Ishikawa (cell line): ENCODE results near the gene ATP10A.

Experiments used
- CEBPB ChIP-seq: IDR thresholded peaks from 2 replicates; pipeline ENCODE4 v1.6.1; 2012
- CREB1 ChIP-seq: IDR thresholded peaks from 2 replicates; pipeline ENCODE4 v1.6.1; 2012; ENCODE audit warnings: low read depth
- EGR1 ChIP-seq: IDR thresholded peaks from 2 replicates; pipeline ENCODE4 v1.6.1; 2012
- EP300 ChIP-seq: IDR thresholded peaks from 2 replicates; pipeline ENCODE4 v1.6.1; 2012; ENCODE audit warnings: borderline replicate concordance
- FOXM1 ChIP-seq: IDR thresholded peaks from 2 replicates; pipeline ENCODE4 v1.6.1; 2012; ENCODE audit warnings: low read depth, borderline replicate concordance
- NFIC ChIP-seq: IDR thresholded peaks from 2 replicates; pipeline ENCODE4 v1.6.1; 2012
- RAD21 ChIP-seq: IDR thresholded peaks from 2 replicates; pipeline ENCODE4 v1.6.1; 2012; ENCODE audit warnings: low read depth
- REST ChIP-seq: IDR thresholded peaks from 2 replicates; pipeline ENCODE4 v1.6.1; 2012; ENCODE audit warnings: low read depth, mild to moderate bottlenecking
- TAF1 ChIP-seq: IDR thresholded peaks from 2 replicates; pipeline ENCODE4 v1.6.1; 2012; ENCODE audit warnings: low read depth, mild to moderate bottlenecking
- TCF12 ChIP-seq: IDR thresholded peaks from 2 replicates; pipeline ENCODE4 v1.6.1; 2012; ENCODE audit warnings: low read depth
- TEAD4 ChIP-seq: IDR thresholded peaks from 2 replicates; pipeline ENCODE4 v1.6.1; 2012
- USF1 ChIP-seq: IDR thresholded peaks from 2 replicates; pipeline ENCODE4 v1.6.1; 2012
- YY1 ChIP-seq: IDR thresholded peaks from 2 replicates; pipeline ENCODE4 v1.6.1; 2012; ENCODE audit warnings: low read depth
- ZBTB7A ChIP-seq: IDR thresholded peaks from 2 replicates; pipeline ENCODE4 v1.6.1; 2012; ENCODE audit warnings: low read depth
- TF ChIP-seq, protein P1 (sequence below): IDR thresholded peaks from 2 replicates; pipeline ENCODE4 v1.6.1; 2012

Gene ATP10A

GRCh38 chr15:25778161-25778560 is 85.0 kb downstream of the ATP10A start:
- TF ChIP-seq REST: no peak
- TF ChIP-seq NFIC: no peak
- no peak for TF ChIP-seq CREB1
- no peak for TF ChIP-seq YY1
- TF ChIP-seq, protein P1, sequence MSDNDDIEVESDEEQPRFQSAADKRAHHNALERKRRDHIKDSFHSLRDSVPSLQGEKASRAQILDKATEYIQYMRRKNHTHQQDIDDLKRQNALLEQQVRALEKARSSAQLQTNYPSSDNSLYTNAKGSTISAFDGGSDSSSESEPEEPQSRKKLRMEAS: no peak
- TF ChIP-seq FOXM1: no peak
- TF ChIP-seq EP300: no peak
- TF ChIP-seq TEAD4: no peak

GRCh38 chr15:25777037-25777436 is 86.1 kb downstream of the ATP10A start:
- TF ChIP-seq EP300 (no peak), REST (no peak), YY1 (no peak), TEAD4 (no peak), NFIC (no peak), RAD21 (no peak), CEBPB (no peak), FOXM1 (no peak), CREB1 (no peak), ZBTB7A (no peak), TCF12 (no peak), EGR1 (no peak), TAF1 (no peak), USF1 (no peak)
- TF ChIP-seq, protein P1: no peak

- TF ChIP-seq FOXM1: no peak
- TF ChIP-seq CEBPB: no peak
- TF ChIP-seq, protein P1: no peak
Observed at GRCh38 chr15:25776071-25776746, 86.9 kb downstream of the ATP10A start.

- no peak for TF ChIP-seq NFIC
- no peak for TF ChIP-seq FOXM1
- TF ChIP-seq TAF1: no peak
- TF ChIP-seq USF1: no peak
- no peak for TF ChIP-seq REST
- no peak for TF ChIP-seq ZBTB7A
- no peak for TF ChIP-seq EP300
- no peak for TF ChIP-seq RAD21
- no peak for TF ChIP-seq CREB1
Observed at GRCh38 chr15:25775317-25775912, 87.7 kb downstream of the ATP10A start.
